Lower leg skin (tissue), 4 donors: Measurements from ENCODE around the gene EVI5L. TPM values are rescaled to one million over a fixed set of nuclear protein-coding genes. Genes with fewer than 3 reads are reported as not detected.
A peak's percentile ranks its signal among the peaks of the same experiment; 100 is the strongest.
"Not testable (repeated sequence)": the region's sequence is repeated elsewhere in the genome, so short reads cannot be mapped to it uniquely, and the experiment has no call there.

Experiments used
- DNase-seq, 2 donors: peaks; one replicate each; pipeline ENCODE4 v3.0.0-alpha.2; 2019; ENCODE audit warnings: low spot score in 2 of 2
- H3K4me3 ChIP-seq: fragments of 200-600 bp; sonication (generic); 2 replicates; pipeline ENCODE4 v1.5.1; 2017; ENCODE audit warnings: mild to moderate bottlenecking, low read depth; ENCODE audit not compliant: poor library complexity, severe bottlenecking
- POLR2A ChIP-seq, 2 donors: fragments of 450-650 bp; IDR thresholded peaks; one replicate each; pipeline ENCODE4 v1.6.1; 2016 to 2017; ENCODE audit warnings: antibody characterized with exemption in 2 of 2, mild to moderate bottlenecking in 1 of 2, moderate library complexity in 1 of 2
- WGBS, 2 donors: methylation state at CpG; one replicate each; pipeline ENCODE4 v1.1.5; 2018; 5-methylcytosine and 5-hydroxymethylcytosine counted together
- intact Hi-C: fragments of 100-400 bp; cut with DNase I; formaldehyde crosslinking; loops from one replicate; pipeline ENCODE4 v1.15.0; 2023; ENCODE audit warnings: low total_unique reads
- total RNA-seq, 4 donors: library from RNA; depleted of rRNA; stranded (reverse); fragments of >200 nt; gene quantifications; one replicate each; pipeline ENCODE4 v1.1.0, GENCODE V29; 2016
- TF ChIP-seq, protein P1 (sequence below), 3 donors: fragments of 450-650 bp; IDR thresholded peaks; one replicate each; pipeline ENCODE4 v1.5.1; 2016; ENCODE audit warnings: antibody characterized with exemption in 3 of 3, mild to moderate bottlenecking in 3 of 3, moderate library complexity in 2 of 3

The EVI5L gene
- total RNA-seq, 4 donors from 2014 or later = 16.2 to 23.3 (median 20.0) TPM

DNA sequence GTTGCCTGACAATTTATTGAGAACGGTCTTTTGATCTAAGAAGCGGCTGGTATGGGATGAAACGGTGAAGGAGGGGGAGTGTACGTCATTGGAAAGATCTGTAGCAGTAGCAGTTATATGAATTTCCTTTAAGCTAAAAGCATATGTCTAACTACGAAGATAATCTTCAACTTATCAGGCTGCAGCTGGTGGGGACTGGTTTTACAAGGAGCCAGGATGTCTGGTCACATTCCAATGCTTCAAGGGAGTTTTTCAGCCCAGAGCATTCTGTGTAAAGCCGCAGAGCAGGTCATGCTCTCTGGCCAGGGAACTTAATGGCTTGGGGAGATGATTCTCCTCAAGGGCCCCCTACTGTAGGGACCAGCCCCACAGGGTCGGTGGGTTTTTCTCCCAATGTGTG is 37.7 kb upstream of the EVI5L start:
- no peak for DNase-seq
- TF ChIP-seq POLR2A (IDR thresholded peaks at IDR 0.05) = no peak
- TF ChIP-seq, protein P1, sequence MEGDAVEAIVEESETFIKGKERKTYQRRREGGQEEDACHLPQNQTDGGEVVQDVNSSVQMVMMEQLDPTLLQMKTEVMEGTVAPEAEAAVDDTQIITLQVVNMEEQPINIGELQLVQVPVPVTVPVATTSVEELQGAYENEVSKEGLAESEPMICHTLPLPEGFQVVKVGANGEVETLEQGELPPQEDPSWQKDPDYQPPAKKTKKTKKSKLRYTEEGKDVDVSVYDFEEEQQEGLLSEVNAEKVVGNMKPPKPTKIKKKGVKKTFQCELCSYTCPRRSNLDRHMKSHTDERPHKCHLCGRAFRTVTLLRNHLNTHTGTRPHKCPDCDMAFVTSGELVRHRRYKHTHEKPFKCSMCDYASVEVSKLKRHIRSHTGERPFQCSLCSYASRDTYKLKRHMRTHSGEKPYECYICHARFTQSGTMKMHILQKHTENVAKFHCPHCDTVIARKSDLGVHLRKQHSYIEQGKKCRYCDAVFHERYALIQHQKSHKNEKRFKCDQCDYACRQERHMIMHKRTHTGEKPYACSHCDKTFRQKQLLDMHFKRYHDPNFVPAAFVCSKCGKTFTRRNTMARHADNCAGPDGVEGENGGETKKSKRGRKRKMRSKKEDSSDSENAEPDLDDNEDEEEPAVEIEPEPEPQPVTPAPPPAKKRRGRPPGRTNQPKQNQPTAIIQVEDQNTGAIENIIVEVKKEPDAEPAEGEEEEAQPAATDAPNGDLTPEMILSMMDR (IDR thresholded peaks at IDR 0.05) = no peak
- H3K4me3 ChIP-seq = no peak overlapping the region
- intact Hi-C loops = no loop called here
- WGBS, 2 donors = 19 to 26% methylated on average over 7 of the region's 7 CpGs

DNA sequence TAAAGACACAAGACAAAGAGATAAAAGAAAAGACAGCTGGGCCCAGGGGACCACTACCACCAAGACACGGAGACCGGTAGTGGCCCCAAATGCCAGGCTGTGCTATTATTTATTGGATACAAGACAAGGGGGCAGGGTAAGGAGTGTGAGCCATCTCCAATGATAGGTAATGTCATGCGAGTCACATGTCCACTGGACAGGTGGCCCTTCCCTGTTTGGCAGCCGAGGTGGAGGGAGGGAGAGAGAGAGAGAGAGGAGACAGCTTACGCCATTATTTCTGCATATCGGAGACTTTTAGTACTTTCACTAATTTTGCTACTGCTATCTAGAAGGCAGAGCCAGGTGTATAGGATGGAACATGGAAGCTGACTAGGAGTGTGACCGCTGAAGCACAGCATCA is 37.3 kb upstream of the EVI5L start:
- 67 to 80% methylated on average over 7 of the region's 7 CpGs for WGBS, 2 donors
- H3K4me3 ChIP-seq, intact Hi-C loops, DNase-seq: not testable (repeated sequence)

DNA sequence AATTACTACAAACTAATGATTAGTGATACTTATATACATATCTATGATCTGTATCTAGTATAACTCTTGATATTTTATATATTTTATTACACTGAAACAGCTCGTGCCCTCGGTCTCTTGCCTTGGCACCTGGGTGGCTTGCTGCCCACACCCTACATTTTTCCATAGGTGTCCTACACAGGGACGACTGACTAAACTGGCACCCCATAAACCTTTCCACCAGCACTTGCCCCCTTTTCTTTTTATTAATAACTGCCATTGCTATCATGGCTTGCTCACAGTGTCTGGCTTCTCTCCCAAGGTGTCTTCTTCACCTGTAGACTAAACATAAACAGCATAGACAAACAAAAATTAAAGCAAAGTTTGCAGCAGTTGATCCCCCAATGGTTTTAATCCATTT is 36.5 kb upstream of the EVI5L start:
- intact Hi-C loops = no loop called here
- no peak overlapping the region for H3K4me3 ChIP-seq
- 79 to 80% methylated on average over 3 of the region's 3 CpGs for WGBS, 2 donors
- DNase-seq = no peak
- TF ChIP-seq, protein P1 (IDR thresholded peaks at IDR 0.05) = no peak
- no peak for TF ChIP-seq POLR2A (IDR thresholded peaks at IDR 0.05)

DNA sequence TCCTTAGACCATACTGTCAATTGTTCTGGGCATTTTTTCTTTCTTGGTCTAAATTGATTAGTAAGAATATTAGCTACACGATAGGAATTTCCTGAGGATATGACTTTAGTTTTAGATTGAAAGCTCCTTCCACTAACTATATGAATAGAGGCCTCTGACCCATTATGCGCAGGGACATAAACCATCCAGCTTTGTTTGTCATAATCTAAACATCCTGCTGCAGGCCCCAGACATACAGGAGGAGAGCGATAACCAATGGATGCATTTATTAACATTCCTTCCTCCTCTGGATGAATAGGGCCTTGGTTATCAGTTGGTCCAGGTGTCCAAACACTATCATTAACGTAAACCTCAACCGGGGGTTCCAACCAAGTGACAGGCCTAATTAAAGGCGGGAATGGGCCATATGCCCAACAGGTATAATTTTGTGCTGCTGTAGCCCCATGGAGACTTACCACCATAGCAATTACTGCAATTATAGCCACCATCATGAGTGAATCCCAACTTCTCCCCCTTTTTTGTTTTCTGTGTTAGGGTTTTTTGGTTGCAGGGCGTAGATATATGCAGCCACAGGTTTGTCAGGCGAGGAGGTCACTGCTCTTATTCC is 34.4 kb upstream of the EVI5L start:
- TF ChIP-seq, protein P1 (IDR thresholded peaks at IDR 0.05) = no peak
- TF ChIP-seq POLR2A (IDR thresholded peaks at IDR 0.05) = no peak

DNA sequence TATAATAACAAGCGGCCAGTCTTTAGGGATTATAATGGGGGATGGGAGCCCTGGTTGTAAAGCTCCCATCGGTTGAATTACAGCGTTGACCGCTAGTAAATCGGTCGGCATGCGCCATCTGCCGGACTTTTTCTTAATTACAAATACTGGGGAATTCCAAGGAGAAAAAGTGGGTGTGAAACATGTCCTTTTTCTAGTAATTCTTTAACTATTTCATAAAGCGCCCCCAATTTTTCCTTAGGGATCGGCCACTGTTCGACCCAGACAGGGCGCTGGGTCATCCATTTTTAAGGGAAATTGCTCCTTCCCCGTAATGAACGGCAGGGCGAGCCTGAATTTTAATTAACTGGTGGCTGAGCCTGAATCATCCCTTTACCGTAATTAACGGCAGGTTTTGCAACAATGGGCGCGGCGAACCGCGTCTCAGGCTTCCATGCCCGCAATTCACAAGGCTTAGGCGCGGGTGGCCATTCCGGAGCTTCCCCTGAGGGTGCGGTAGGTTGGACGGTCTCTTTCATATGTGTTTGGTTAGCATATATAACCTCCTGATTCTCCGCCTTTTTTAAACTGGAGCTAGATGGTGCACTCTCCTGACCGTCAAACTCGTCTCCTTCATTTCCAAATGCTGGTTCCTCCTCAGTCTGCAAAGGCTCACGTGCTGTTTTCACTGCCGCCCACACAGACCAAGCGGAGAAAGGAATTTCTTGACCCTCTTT is 30.2 kb upstream of the EVI5L start:
- H3K4me3 ChIP-seq = no peak overlapping the region
- intact Hi-C loops = no loop called here
- peak; percentile 64 to 92 for DNase-seq
- 1% methylated on average over 33 to 34 of the region's 34 CpGs for WGBS, 2 donors
- TF ChIP-seq, protein P1 (IDR thresholded peaks at IDR 0.05) = no peak
- TF ChIP-seq POLR2A (IDR thresholded peaks at IDR 0.05) = no peak

More for the DNA sequence above, 34.4 kb upstream of the EVI5L start:
- no peak overlapping the region for H3K4me3 ChIP-seq
- intact Hi-C loops = no loop called here
- no peak for DNase-seq
- 75 to 78% methylated on average over 8 of the region's 8 CpGs for WGBS, 2 donors

DNA sequence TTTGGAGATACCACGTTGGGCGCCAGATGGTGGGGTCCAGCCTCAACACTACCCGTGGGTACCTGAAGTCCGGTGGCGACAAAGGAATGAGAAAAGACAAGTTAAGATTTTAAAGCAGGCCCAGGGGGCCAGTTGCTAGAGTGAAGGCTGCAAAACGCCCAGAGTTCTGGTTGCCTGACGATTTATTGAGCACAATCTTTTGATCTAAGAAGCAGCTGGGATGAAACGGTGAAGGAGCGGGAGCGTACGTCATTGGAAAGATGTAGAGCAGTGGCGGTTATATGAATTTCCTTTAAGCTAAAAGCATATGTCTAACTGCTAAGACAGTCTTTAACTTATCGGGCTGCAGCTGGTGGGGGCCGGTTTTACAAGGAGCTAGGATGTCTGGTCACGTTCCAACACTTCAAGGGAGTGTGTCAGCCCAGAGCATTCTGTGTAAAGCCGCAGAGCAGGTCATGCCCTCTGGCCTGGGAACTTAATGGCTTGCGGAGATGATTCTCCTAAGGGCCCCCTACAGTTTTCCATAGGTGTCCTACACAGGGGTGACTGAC is 28.9 kb upstream of the EVI5L start:
- intact Hi-C loops = no loop called here
- no peak for TF ChIP-seq POLR2A (IDR thresholded peaks at IDR 0.05)
- TF ChIP-seq, protein P1 (IDR thresholded peaks at IDR 0.05) = no peak
- no peak overlapping the region for H3K4me3 ChIP-seq
- no peak for DNase-seq
- 61 to 66% methylated on average over 17 of the region's 17 CpGs for WGBS, 2 donors
